ENCODE data around the gene HCFC1.
"Not testable (repeated sequence)": the region's sequence is repeated elsewhere in the genome, so short reads cannot be mapped to it uniquely, and the experiment has no call there.

Gene HCFC1

DNA sequence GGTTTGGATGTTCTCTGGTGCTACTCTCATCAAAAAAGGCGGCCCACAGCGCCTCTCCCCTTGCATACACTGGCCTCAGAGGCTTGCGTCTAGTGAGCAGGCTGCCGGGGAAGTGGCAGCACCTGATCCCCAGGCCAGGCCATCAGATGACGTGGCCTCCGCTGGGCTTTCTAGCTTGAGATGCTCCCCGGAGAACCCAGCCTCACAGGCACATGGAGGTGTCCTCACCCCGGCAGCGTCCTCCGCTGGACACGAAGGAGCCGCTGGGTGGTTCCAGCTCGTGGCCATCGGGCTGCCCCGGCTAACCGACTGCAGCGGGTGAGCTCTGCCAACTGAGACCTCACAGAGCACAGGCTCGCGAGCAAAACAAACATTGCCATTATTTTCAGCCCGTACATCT lies 35.3 kb upstream of the HCFC1 start:
- DNase-seq, result no peak

- DNase-seq, result no peak
These were observed 32.7 kb upstream of the HCFC1 start for GRCh38 chrX:154004315-154004714.

DNA sequence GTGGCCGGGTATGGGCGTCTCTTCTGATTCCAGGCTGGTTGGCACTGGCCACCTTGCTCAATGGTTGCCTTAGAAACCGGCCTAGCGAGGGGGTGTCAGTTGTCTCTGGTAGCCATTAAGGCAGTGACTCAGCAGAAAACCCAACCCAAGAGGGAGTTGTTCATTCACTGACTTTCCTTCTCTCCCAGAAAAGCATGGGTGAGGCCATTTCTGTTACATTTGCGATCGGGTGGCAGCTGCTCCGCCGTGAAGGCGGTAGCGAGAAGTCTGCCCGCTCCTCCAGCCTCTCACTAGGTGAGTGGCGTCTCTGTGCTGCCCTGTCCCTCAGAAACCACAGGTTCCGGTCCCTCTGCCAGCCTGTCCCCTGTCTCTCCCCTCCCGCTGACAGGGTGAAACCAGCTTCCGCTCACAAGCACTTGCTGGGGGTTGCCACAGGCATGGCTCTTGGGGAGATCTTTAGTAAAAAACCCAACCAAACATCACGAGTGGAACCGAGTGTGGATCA lies 30.6 kb upstream of the HCFC1 start:
- peak; percentile 64 to 71 for DNase-seq

- DNase-seq, result no peak
These were observed 28.4 kb upstream of the HCFC1 start for GRCh38 chrX:154000051-154000450.

GRCh38 chrX:153999359-154000037 lies 27.9 kb upstream of the HCFC1 start:
- no peak for DNase-seq

GRCh38 chrX:153995504-153995903 lies 23.9 kb upstream of the HCFC1 start:
- no peak for DNase-seq

- DNase-seq, result not testable (repeated sequence)
These were observed 22.8 kb upstream of the HCFC1 start for GRCh38 chrX:153994398-153994797.

DNA sequence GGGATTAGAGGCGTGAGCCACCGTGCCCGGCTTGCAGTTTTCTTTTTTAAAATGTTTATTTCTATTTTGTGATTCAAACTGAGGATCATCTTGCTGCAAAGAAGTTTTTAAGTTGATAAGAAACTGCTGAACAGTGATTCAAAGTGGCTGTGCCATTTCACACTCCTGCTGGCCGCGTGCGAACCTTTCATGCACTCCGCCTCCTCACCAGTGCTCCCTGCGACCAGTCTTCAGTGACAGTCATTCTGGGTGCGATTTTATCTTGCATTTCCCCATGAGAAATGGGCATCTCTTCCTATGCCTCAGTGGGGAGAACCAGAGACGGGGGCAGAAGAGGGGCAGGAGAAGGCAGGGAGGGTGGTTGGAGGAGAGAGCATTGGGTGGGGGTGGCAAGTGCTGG lies 22.4 kb upstream of the HCFC1 start:
- DNase-seq, result no peak

GRCh38 chrX:153993079-153993478 lies 21.5 kb upstream of the HCFC1 start:
- no peak for DNase-seq

DNA sequence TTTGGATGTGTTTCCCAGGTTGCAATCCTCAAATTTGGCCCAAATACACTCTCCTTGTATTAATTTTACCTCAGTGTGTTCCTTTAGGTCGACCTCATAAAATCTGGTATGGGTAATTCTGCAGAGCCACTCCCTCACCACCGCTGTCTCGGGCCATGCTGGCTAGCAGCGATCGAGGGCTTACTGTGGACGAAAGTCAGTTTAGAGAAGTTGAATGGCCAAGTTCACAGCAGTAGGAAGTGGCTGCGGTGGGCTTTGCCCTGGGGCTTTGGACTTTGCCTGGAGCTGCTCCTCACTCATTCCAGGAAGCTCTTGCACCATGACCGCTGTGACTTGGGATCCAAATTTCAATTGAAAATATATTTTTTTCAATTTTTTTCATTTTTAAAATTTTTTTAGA lies 20.6 kb upstream of the HCFC1 start:
- DNase-seq, result no peak

- no peak for DNase-seq
These were observed 19.5 kb upstream of the HCFC1 start for GRCh38 chrX:153991013-153991580.

DNA sequence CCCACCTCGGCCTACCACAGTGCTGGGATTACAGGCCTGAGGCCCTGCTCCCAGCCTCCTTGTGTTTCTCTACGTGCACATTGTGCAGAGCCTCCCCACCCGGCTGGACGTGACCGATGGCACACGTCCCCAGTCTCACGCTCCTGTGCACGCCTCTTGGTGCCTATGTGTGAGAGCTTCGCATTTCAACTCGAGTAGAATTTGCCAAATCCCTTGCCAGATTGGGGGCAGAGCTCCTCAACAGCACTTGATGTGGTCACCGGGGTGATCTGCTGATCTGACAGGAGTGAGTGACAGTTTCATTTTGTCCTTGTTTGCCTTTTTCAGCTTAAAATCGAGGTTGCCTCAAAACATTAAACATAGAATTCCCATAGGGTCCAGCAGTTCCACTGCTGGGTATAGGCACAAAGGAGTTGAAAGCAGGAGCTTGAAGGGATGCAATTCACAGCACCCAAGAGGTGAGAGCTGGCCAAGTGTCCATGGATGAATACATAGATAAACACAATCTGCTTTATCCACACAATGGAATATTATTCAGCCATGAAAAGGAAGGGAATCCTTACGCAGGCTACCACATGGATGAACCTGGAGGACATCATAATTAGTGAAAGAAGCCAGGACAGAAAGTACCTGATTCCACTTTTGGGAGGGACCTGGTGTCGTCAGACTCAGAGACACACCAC lies 18.5 kb upstream of the HCFC1 start:
- no peak for DNase-seq

DNA sequence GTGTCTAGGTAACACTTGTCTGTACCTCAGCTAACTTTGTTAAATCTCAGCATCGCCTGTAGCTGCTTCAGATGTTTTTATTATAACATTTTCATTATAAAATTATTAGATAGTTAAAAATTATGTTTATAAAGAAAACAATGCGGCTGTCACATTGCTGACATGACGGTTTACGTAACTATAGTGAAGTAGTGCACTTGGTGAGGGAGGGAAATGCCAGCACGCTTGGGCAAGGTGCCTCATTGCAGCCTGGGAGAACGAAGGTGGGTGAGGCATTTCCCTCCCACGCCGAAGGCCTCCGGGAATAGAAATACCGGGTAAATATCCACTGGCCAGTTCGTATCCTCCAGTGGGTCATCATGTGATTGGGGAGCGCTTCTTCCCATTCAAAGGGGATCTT lies 16.9 kb upstream of the HCFC1 start:
- no peak for DNase-seq

GRCh38 chrX:153984351-153985178 lies 12.9 kb upstream of the HCFC1 start:
- DNase-seq, result peak; percentile 39 to 72

GRCh38 chrX:153983321-153983801 lies 11.7 kb upstream of the HCFC1 start:
- peak in 1 of 2 donors; percentile 35 for DNase-seq

DNA sequence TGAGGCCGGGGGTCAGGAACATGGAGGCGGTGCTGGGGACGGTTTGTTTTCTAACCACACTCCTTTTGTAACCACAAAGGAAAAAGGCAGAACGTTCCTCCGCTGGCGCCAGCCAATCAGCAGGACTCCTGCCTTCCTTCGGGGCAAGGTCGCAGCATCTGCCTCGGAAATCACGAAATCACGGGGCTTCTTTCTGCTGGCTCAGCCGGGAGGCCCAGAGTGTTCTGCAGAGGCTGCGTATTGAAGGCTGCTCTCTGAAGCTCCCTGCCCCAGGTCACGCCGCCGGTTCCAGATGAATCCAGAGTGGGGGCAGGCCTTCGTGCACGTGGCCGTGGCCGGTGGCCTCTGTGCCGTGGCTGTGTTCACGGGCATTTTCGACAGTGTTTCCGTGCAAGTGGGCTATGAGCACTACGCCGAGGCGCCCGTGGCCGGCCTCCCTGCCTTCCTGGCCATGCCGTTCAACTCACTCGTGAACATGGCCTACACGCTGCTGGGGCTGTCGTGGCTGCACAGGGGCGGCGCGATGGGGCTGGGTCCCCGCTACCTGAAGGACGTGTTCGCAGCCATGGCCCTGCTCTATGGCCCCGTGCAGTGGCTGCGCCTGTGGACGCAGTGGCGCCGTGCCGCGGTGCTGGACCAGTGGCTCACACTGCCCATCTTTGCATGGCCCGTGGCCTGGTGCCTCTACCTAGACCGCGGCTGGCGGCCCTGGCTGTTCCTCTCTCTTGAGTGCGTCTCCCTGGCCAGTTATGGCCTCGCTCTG lies 10.3 kb upstream of the HCFC1 start:
- DNase-seq, result peak; percentile 72 to 82

- no peak for DNase-seq
These were observed 9.6 kb upstream of the HCFC1 start for GRCh38 chrX:153981231-153981630.

DNA sequence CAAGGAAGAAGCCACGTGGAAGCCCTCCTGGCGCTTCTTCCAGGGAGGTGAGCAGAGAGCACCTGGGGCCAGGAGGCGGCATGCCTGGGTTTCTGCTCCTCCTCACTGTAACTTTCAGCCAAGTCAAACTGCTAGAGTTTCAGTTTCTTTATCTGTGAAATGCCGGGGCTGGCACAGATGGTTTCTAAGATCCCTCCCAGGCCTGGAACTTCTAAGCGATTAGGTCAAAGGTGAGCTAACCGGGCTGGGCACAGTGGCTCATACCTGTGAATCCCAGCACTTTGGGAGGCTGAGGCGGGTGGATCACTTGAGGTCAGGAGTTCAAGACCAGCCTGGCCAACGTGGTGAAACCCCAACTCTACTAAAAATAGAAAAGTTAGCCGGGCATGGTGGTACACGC lies 8.8 kb upstream of the HCFC1 start:
- DNase-seq, result peak; percentile 47 to 71

- no peak for DNase-seq
These were observed 3.2 kb upstream of the HCFC1 start for GRCh38 chrX:153974726-153975286.

- DNase-seq, result no peak
These were observed 2.5 kb upstream of the HCFC1 start for GRCh38 chrX:153974003-153974725.
